ENCODE data around the gene EGFL7. TPM values are rescaled to one million over a fixed set of nuclear protein-coding genes. Genes with fewer than 3 reads are reported as not detected.

The EGFL7 gene
- polyA plus RNA-seq (ENCODE audit: insufficient read depth in 1 of 5, insufficient read length in 5 of 5, low replicate concordance in 1 of 5): 100 to 1,000 TPM in 1 of 5 donors, 10 to 100 TPM in 4; 60.3 to 160 (median 86.2) TPM
- long read RNA-seq, donor 1, transcript EGFL7-202 (9 exons, 1,282 nt): minor isoform, 11 of 95 reads
- long read RNA-seq, donor 1, transcript EGFL7-203 (10 exons, 2,125 nt): minor isoform, 7 of 95 reads
- long read RNA-seq, donor 1, transcript EGFL7-204 (10 exons, 1,529 nt): major isoform, 31 of 95 reads
- long read RNA-seq, donor 1, partial matches to known transcripts: 33 of 95 reads
- long read RNA-seq, donor 1, other reads (novel, unspliced or antisense): 11 of 95 reads
- long read RNA-seq, donor 2, transcript EGFL7-204 (10 exons, 1,529 nt): major isoform, 30 of 50 reads
- long read RNA-seq, donor 2, partial matches to known transcripts: 11 of 50 reads
- long read RNA-seq, donor 2, other reads (novel, unspliced or antisense): 0 of 50 reads
- long read RNA-seq, donor 3, transcript EGFL7-204 (10 exons, 1,529 nt): major isoform, 13 of 65 reads
- long read RNA-seq, donor 3, transcript EGFL7-202 (9 exons, 1,282 nt): minor isoform, 7 of 65 reads
- long read RNA-seq, donor 3, partial matches to known transcripts: 40 of 65 reads
- long read RNA-seq, donor 3, other reads (novel, unspliced or antisense): 5 of 65 reads
- long read RNA-seq, donor 4, transcript EGFL7-204 (10 exons, 1,529 nt): major isoform, 15 of 47 reads
- long read RNA-seq, donor 4, partial matches to known transcripts: 21 of 47 reads
- long read RNA-seq, donor 4, other reads (novel, unspliced or antisense): 6 of 47 reads
- long read RNA-seq, donor 5, transcript EGFL7-202 (9 exons, 1,282 nt): minor isoform, 9 of 86 reads
- long read RNA-seq, donor 5, transcript EGFL7-204 (10 exons, 1,529 nt): major isoform, 20 of 86 reads
- long read RNA-seq, donor 5, partial matches to known transcripts: 37 of 86 reads
- long read RNA-seq, donor 5, other reads (novel, unspliced or antisense): 16 of 86 reads
- long read RNA-seq, donor 6, transcript EGFL7-203 (10 exons, 2,125 nt): minor isoform, 5 of 138 reads
- long read RNA-seq, donor 6, transcript EGFL7-202 (9 exons, 1,282 nt): minor isoform, 7 of 138 reads
- long read RNA-seq, donor 6, transcript EGFL7-204 (10 exons, 1,529 nt): major isoform, 35 of 138 reads
- long read RNA-seq, donor 6, partial matches to known transcripts: 76 of 138 reads
- long read RNA-seq, donor 6, other reads (novel, unspliced or antisense): 13 of 138 reads
- long read RNA-seq, donor 7, transcript EGFL7-204 (10 exons, 1,529 nt): major isoform, 44 of 104 reads
- long read RNA-seq, donor 7, transcript EGFL7-202 (9 exons, 1,282 nt): minor isoform, 5 of 104 reads
- long read RNA-seq, donor 7, partial matches to known transcripts: 26 of 104 reads
- long read RNA-seq, donor 7, other reads (novel, unspliced or antisense): 24 of 104 reads
- long read RNA-seq, donor 8, transcript EGFL7-204 (10 exons, 1,529 nt): major isoform, 10 of 21 reads
- long read RNA-seq, donor 8, partial matches to known transcripts: 6 of 21 reads
- long read RNA-seq, donor 8, other reads (novel, unspliced or antisense): 0 of 21 reads

GRCh38 chr9:136662656-136663581 lies at the start of gene EGFL7:
EGFL7 (plus strand) TSS chr9:136662916; CDS start chr9:136668283, 5,367 bp downstream.
- no peak for DNase-seq

GRCh38 chr9:136613824-136614371 lies 48.8 kb upstream of the EGFL7 start:
- DNase-seq: no peak

- no peak for DNase-seq
Measured at GRCh38 chr9:136614372-136614922, 48.3 kb upstream of the EGFL7 start.

DNA sequence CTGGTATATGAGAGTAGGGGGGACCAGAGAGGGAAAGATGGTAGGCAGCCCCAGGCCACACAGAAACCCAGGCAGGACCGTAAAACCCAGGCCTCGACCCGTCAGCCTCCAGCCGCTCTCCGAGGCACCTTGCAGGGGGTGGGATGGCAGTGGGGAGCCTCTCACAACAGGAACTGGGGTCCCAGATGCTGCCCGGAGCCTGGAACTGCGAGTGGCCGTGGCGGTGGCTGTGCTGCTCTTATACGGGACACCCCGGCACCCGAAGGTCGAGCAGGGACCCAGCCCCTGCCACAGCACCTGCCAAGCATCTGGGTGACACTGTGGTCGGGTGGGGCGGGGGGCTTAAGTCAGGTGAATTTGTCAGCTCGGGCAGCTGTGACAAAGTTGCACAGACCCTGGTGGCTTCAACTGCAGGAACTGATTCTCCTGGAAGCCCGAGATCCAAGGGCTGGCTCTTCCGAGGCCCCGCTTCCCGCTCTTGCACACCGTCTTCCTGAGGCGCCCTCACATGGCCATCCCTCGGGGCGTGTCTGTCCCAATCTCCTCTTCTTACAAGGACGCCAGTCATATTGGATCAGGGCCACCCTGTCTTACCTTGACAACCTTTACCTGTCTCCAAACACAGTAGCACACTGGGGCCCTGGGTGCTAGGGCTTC lies 47.6 kb upstream of the EGFL7 start:
- no peak for DNase-seq

DNA sequence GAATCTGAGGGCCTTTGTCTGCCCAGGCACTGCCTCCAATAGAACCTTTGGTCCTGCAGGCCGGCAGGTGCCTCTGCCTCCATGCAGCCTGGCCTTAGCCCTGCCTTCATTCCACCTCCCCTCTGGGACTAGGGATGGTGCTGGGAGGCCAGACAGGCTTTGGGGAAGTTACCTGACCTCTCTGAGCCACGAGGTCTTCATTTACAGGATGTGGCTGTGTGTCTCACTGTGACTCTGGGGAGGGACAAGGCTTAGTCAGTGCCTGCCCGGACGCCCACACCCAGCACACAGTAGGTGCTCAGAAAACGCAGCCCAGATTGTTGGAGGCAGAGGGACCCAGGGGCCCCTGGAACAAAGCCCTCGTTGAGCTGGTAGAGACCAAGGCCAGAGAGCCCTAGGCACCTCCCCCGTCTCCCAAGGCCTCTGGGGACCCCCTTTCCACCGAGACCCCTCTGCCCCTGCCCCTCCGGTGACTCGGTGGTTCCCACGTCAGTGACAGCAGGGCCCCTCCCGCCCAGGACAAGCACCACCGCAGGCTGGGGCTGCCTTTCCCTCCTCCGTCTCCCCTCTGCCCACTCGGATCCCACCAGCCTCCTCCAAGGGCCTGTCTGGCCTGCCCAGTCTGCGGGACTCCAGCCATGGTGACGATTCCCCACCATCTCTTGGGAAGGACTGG lies 46.9 kb upstream of the EGFL7 start:
- no peak for DNase-seq

GRCh38 chr9:136616307-136616635 lies 46.4 kb upstream of the EGFL7 start:
- no peak for DNase-seq

- DNase-seq: no peak
Measured at GRCh38 chr9:136616948-136617695, 45.6 kb upstream of the EGFL7 start.

- no peak for DNase-seq
Measured at GRCh38 chr9:136617746-136618579, 44.8 kb upstream of the EGFL7 start.

- DNase-seq: no peak
Measured at GRCh38 chr9:136618580-136619547, 43.9 kb upstream of the EGFL7 start.

DNA sequence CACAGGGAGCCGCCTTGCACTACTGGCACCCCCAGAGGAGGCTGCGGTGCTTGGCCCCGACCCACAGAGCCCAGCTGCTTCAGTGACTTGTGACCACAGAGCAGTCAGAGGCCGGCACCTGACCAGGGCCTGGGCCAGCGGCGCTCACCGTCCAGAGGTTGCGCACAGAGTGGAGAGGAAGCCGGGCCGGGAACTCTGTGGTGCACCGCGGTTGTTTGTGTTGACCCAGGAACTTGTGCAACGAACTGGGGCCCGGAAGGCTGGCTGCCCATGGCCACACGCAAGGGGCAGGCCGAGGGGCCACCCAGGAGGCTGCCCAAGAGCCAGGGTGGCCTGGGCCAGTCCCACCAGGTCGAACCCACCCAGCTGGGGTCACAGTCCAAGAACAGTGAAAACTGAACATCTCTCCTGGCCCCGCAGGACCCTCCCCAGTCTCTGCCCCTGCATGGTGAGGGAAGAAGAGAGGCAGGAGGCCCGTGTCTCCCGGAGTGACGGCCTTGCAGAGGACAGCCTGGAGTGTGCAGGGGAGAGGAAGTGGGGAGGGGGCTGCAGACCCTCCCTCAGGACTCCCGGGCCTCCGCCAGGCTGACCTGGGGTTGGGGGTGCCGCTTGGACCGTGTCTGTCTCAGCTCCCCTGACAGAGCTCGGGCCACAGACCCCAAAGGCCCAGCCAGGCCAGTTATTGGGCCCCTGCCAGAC lies 42.8 kb upstream of the EGFL7 start:
- no peak for DNase-seq

- no peak for DNase-seq
Measured at GRCh38 chr9:136620441-136621018, 42.2 kb upstream of the EGFL7 start.

DNA sequence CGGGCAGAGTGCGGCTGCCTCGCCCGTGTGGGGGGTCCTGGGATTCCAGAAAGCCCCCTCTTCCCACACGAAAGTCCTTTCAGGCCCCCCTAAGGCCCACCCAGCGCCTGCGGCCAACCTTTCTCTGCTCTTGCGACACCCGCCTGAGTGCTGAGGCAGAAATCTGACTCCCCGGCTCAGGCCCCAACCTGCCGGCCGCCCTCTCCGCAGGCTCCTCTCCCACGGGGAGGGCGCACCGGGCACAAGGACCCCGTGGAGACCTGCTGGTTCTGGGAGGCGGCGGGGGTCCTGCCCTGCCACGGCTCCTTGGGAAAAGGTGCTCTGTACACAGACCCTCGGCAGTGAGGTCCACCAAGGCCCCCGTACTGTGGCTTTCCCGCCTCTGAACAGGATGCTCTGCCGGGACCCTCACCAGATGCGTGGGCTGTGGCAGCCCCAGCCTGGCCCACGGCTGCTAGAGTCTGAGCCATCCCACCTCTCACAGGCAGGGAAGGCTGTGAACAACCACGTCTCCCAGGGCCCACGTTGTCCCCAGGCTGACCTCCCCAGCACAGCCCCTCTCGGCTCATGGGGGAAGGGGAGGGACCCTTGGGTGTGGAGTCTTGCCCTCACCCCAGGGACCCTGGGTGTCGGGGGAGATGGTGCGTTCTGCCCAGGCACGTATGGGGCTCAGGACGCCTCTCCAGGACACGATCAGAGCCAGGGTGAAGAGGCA lies 41.5 kb upstream of the EGFL7 start:
- no peak for DNase-seq

GRCh38 chr9:136621734-136622093 lies 41.0 kb upstream of the EGFL7 start:
- no peak for DNase-seq

GRCh38 chr9:136622538-136622948 lies 40.2 kb upstream of the EGFL7 start:
- DNase-seq: no peak

Measured in right lung (tissue), 10 donors.